ENCODE data around the gene KRT32. TPM values are rescaled to one million over a fixed set of nuclear protein-coding genes. Genes with fewer than 3 reads are reported as not detected.

KRT32 gene
- total RNA-seq, 1 donor from 2014 or later = not detected

DNA sequence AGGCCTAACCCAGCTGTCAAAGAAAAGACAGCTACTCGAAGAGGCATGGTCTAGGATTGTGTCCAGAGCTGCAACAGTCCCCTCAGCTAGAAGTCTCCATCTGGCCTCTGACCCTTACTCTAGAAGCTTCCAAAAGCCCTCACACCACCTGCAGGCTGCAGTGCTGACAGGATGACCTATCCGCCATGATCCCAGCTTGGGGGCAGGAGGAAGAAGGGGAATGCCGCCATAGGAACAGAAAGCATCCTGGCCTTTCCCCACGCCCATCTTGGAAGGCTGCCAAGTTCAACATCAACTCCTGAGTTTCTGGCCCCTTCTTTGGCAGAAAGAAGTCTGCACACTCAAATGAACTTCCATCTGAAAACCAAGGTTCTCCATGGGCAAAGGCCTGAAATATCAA is 25.6 kb upstream of the KRT32 start:
- intact Hi-C loops (cut with micrococcal nuclease) = no loop called here

DNA sequence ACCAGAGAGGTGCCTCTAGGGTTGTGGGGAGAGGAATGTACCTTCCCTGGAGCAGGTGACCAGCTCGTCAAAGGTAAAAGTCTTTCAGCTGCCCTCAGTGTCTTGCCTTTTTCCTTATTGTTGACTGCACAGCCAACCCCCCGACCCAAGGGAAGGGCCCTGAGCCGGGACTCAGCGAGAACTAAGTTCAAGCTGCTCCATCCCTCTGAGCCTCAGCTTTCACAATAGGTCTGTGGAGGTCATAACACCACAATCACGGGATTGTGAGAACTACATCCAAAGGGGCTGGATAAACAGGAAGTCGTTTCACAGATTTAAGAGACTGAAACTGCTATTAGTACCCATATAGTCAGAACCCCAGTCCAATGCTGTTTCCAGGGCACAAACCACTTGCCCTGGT is 25.2 kb upstream of the KRT32 start:
- intact Hi-C loops (cut with micrococcal nuclease) = no loop called here

DNA sequence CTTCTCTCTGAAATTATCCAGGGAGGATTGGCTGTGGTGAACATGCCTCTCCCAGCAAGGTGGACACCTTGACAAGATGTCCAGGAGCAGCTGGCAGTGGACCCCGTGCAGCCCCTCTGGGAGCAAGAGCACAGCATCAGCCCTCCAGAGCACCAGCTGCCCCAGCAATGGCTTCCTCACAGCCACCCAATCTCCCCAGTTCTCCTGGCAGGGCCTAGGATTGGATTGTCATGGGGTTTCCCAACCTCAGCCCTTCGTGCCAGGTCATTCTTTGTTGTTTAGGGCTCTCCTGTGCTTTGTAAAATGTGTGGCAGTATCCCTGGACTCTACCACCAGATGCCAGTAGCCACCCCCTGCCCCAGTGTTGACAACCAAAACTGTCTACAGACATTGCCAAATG is 24.3 kb upstream of the KRT32 start:
- intact Hi-C loops (cut with micrococcal nuclease) = no loop called here

DNA sequence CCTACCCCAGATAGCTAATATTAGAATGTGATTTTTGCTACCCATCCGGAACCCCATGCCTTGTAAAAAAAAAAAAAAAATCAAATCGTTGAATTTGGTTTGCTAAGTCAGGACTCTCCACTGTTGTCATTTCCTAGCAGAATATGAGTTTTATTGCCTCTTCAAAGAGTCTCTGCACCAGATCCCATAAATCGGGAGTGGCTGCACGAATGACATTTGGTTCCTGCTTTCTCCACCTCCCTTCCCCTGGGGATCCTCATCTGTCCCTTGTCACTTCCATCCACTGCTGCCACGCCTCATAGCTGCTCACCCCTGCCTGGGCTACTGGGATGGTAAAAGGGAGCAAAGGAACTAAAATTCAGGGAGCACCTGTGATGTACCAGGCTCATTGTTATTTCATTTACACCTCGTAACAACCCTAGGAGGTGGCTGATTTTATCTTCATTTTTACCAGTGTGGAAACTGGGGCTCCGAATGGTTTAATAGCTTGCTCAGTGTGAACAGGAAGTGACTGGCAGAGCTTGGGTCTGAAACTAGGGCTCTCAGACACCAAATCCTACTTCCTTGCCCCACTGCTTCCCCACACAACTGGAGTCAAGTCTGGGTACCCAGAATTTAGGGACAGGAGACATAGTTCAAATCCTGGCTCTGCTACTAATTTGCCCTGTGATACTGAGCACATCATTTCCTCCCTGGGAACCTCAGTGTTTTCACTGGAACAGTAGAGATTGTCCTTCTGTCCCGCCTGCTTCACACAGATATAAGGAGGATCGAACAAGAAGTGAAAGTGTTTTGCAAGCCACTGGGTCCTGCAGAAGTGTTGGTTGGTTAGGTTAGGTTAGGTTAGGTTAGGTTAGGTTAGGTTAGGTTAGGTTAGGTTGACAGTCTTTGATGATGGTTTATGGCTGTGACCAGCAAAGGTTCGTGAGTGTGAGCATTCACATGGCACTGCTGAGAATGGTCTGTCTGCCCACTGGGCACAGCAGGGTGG is 23.1 kb upstream of the KRT32 start:
- intact Hi-C loops (cut with micrococcal nuclease) = loop anchor here (10.0 kb wide), 1 partner anchor 155 kb away; no protein-coding TSS in a partner anchor

DNA sequence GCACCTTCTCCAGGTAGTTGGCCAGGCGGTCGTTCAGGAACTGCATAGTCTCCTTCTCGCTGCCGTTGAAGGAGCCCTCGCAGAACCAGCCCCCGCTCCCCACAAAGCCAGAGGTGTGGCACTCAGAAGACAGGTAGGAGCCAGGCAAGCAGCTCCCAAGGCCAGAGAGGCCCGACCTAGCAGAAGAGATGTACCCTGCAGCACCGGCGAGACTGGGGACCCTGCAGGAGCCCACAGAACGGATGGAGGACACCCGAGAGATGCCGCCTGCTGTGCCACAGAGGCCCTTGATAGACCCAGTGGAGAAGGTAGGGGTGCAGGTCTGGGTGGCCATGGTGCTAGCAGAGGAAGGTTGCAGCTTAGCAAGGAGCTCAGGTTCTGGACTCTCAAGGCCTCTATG is 22.3 kb upstream of the KRT32 start, which contains the start of gene KRT36:
TSS of gene KRT36 (minus strand) at position 380 of the 400 bp plus-strand sequence. CDS start at position 334, 46 bp downstream.
- intact Hi-C loops (cut with micrococcal nuclease) = loop anchor here (10.0 kb wide), 1 partner anchor 155 kb away; no protein-coding TSS in a partner anchor

DNA sequence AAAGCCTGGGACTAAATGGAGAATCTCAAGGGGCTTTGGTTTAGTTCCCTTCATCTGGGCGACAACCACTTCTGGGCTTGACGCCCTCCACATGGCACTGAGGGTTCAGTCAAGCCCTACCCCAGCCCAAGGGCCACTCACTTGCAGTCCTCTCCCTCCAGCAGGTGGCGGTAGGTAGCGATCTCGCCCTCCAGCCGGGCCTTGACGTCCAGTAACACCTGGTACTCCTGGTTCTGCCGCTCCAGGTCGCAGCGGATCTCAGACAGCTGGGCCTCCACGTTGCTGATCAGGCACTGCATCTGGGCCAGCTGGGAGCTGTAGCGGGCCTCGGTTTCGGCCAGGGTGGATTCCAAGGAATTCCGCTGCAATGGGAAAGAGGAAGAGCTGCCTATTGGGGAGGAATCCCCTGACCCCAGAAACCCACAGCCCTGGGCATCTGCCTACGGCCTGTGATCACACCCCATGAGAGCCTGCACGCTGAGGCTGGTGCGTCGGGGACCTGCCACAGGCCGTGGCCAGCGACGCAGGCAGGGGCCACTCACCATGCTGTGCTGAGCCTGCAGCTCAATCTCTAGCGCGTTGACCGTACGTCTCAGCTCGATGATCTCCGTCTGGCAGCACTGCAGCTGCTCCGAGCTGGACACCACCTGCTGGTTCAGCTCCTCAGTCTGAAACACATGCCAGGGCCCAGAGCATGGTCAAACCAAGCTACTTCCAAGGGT is 19.8 kb upstream of the KRT32 start:
- intact Hi-C loops (cut with micrococcal nuclease) = loop anchor here (10.0 kb wide), 1 partner anchor 158 kb away; no protein-coding TSS in a partner anchor

DNA sequence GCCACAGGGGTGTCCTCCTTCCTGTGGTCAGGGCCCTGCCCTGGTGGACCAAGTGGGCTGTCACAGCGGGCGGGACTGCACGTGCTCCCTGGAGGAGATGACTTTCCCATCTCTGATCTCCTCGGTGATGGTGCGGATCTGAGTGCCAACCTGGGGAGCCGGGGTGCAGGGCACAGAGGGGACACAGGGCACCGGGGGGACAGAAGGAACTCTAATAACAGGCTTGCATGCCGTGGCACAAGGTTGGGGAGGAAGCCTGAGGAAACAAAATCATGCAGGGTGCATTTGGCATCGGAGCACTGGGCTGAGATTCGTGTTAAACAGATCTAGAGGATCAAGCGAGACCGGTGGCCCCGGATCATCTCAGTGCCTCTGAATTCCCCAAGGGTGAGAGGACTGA is 19.1 kb upstream of the KRT32 start:
- intact Hi-C loops (cut with micrococcal nuclease) = loop anchor here (10.0 kb wide), 1 partner anchor 158 kb away; no protein-coding TSS in a partner anchor

DNA sequence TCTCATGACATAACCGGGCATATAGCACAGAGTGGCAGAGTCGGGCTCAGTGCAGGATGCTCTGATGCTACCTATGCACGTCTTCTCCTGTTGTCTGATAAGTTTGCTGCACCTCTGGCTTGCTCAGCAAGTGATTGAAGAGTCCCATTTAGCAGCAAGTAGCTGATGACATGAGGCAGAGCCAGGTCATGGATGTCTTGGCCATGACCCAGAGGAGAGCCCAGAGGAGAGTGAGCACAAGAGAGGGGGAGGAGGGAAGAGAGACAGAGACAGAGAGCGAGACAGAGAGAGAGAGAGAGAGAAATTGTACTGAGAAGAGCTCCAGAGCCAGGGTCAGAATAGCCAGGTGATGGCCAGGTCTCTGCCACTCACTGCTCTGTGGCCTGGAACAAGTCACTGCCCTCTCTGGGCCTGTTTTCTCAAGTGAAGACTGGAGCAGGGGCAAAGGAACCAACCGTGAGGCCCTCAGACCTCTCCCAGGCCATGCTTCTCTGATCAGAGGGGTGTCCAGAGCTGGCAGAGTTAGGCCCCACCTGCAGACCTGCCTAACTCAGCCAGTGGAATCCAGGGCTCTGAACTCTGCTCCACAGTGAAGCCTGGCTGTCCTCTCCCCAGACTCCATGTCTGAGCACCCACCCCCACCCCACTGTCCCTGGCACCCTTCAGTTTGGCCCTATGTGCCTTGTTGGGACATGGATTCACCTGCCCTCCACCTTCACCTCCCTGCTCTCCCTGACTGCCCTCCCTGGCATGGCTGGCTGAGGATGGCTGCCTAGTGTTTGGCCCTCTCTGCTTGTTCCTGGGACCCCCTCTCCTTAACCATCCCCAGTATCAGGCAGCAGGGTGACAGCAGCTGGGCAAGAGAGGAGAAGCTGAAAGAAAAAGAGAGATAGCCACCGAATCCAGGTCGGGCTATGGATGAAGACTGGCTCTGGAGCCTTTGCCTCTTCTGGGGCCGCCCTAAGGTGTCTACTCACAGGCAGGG is 18.0 kb upstream of the KRT32 start:
- intact Hi-C loops (cut with micrococcal nuclease) = loop anchor here (10.0 kb wide), 1 partner anchor 160 kb away; no protein-coding TSS in a partner anchor

DNA sequence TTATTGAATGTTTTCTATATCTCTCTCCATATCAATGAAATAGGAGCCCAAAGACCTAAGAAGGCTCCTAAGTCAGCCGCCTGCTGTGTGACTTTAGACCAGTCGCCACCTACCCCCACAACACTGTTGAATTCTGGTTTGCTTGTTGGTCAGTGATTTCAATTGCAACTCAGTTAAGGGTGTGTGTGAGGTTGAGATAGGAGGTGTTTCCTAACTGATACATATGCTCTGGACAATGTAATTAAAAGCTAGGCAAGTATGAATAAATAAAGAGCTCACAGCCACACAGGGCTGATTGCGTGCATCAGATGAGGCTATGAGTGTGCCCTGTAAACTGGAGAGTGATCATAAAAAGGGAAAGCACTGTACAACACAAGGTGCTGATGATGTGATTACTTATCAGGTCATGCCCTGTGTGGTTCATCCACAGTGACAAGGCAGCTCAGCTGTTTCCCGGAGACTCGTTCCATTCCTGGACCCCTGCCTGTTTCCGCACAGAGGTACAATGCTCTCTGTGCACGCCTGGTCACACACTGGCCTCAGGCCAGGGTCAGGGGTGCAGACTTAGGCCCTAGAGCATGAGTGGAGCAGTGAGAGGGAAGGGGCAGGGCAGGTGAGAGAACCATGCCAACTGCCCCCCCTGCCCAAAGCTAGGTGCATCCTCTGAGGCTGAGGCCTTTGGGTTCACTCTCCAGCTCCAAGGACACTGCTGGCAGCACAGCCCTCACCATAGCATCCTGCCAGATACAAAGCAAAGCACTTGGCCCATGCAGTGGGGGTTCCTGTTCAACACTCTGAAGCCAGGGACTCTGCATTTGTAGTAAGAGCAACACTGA is 17.0 kb upstream of the KRT32 start:
- intact Hi-C loops (cut with micrococcal nuclease) = loop anchor here (10.0 kb wide), 1 partner anchor 161 kb away; no protein-coding TSS in a partner anchor

DNA sequence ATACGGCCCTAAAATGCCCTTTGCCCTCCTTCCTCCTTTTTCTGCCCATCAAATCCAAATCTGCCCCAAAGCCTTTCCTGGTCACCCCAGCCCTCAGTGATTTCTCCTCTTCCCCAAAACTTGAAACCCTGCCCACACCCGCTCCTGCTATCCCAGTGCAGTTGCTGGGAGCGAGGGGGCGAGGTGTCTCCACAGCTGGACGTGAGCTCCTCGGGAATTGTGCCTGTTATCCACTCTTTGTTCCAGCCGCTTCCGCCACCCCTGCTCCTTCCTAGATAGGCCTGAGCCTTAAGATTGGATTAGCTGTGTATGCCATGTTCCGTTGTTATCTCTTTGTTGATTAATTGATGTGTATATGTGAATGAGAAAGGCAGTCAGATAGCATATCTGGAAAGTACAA is 16.3 kb upstream of the KRT32 start:
- intact Hi-C loops (cut with micrococcal nuclease) = loop anchor here (10.0 kb wide), 1 partner anchor 161 kb away; no protein-coding TSS in a partner anchor

DNA sequence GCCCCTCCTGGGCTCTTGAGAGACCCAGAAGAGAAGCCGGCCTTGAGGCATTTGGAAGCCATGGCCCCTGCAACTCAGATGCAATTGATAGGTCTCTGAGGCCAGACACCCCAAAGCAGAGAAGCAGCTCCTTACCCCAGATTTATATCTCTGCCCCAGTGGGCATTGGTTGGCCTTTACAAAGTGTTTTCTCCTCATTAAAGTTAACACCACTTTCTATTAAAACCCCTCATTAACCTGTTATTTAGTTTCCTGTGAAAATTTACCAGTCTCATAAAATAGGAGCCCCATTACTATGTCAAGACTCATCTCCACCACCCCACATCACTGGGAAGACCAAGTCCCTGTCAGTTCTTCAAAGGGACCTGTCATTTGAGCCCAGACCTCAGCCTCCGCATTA is 13.8 kb upstream of the KRT32 start, which contains the start of gene KRT35:
TSS of gene KRT35 (minus strand) at position 116 of the 400 bp plus-strand sequence. CDS start at position 62, 54 bp downstream.
- intact Hi-C loops (cut with micrococcal nuclease) = loop anchor here (10.0 kb wide), 1 partner anchor 164 kb away; no protein-coding TSS in a partner anchor

DNA sequence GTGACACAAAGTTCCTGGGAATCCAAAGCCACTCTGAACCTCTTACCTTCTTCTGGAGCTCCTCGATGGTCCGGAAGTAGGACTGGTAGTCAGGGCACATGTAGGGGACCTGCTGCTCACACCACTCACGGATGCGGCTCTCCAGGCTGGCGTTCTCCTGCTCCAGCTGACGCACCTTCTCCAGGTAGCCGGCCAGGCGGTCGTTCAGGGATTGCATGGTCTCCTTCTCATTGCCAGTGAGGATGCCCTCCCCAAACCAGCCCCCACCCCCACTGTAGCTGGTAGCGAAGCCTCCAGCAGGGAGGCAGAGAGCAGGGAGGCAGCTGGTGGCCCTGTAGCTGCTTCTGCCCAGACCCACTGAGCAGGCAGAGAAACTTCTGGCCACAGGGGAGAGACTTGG is 13.4 kb upstream of the KRT32 start:
- intact Hi-C loops (cut with micrococcal nuclease) = loop anchor here (10.0 kb wide), 1 partner anchor 164 kb away; no protein-coding TSS in a partner anchor

DNA sequence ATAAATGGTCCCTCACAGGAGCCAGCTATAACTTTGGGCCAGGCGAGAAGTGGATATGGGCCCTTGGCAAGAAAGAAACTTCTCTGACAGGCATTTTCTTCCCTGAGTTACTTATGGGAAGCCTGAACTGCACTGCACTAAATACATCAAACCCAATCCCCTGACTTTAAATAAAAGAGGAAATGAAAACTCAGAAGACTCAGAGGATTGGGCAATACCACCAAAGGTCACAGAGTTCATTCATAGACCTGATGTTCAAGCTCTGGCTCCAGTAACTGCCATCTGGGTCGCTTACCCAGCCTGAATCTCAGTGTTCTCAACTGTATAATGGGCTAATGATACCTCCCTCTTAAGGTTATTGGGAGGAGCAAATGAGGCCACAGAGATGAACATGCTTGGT is 12.9 kb upstream of the KRT32 start:
- intact Hi-C loops (cut with micrococcal nuclease) = loop anchor here (10.0 kb wide), 1 partner anchor 165 kb away; no protein-coding TSS in a partner anchor

DNA sequence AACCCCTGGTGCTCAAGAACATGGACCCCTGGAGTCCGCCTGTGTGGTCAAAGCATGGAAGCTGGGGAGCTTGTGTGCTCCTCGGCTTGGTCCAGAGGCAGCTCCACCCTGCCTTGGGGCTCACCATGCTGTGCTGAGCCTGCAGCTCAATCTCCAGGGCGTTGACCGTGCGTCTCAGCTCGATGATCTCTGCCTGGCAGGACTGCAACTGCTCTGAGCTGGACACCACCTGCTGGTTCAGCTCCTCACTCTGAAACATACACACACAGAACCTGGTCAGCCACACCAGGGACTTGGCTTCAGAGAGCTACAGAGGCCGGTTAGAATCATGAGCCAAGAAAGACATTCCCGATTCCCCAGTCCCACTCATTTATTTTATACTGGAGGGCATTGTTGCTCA is 11.1 kb upstream of the KRT32 start:
- intact Hi-C loops (cut with micrococcal nuclease) = no loop called here

DNA sequence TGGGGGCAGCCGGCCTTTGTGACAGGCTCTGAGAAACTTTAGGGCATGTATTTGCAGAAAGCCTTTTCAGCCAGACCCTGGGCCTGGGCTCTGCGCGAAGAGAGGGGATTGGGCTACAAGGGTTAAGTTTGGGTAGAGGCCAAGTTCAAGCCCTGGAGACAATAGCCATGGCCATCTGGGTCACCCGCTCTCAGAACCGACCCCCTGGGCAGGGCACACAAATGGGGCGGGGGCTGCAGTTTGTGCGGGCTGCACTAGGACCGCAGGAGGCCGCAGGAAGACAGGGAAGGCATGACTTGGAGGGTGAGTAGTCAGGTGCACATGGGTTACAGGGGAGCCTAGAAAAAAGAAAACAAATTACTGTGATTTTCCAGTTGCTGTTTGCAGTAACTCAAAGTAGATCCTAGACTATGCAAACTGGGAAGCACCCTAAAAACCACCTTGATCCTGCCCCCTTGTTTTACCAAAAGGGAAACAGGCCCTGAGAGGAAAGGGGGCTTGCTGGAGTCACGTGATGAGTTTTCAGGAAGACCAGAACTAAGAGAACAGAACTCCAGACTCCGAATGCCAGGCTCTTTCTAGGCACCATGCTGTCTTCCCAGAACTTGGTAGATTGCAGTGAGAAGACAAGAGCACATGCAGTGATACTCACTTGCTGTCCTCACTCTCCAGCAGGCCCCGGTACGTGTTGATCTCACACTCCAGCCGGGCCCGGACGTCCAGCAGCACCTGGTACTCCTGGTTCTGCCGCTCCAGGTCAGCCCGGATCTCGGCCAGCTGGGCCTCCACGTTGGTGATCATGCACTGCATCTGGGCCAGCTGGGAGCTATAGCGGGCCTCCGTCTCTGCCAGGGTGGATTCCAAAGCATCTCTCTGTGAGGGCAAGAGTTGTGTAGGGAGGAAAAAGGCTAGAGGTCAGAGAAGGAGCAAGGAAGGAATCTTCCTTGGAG is 10.0 kb upstream of the KRT32 start:
- intact Hi-C loops (cut with micrococcal nuclease) = no loop called here

DNA sequence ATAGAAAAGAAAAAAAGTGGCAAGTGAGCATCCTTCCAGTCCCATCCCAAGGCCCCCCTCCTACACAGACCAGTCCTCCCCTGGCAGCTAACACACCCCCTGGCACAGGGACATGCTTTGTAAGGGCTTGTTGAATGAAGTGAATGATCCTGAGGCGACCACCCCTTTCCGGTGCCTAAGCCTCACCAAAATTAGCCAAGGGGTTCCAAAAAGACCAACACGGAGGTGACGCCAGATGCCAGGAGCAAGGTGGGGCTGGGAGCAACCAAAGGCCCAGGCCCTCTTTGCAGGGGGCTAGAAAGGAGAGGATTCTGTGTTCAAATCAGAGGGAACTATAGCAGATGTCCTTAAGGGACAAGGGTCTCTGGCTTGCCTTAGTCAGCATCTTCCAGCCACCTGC is 8.2 kb upstream of the KRT32 start:
- intact Hi-C loops (cut with micrococcal nuclease) = no loop called here

DNA sequence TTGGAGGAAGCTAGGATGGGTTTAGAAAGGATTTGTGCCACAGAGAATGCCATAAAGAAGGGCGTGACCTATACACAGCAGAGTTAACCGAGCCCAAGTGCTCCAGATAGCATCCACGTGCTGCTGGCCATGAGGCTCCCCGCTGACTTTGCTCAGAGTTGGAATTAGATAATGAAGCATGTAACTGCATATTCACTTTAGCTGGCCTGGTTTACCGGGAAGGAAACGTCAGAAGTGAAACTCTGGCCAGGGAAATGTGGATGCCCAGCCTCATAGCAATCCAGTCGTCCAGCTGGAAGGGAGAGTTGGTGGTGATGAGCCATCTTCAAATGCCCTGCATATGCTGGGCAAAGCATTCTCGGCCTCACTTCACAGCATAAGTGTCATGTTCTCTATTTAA is 7.7 kb upstream of the KRT32 start:
- intact Hi-C loops (cut with micrococcal nuclease) = no loop called here

DNA sequence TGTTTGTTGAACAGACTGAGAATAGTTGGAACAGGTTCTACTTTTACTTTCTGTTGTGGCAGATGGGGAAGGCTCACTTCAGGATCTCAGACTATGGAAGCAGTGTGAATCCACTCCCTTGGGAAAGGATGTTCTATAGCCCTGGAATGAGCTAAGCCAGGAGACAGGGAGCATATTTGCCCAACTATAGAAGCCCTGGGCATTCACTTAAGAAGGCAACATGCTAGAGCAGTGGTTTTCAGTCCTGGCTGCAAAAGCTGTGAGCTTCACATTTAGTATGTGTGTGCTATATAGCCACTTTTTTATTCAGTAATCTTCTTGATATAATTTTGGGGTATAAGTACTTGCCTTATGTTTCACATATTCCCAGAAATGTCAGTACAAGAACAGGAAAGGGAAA is 1.2 kb upstream of the KRT32 start:
- intact Hi-C loops (cut with micrococcal nuclease) = no loop called here
